Activated CD4-positive, alpha-beta T cell treated with anti-CD3 and anti-CD28 coated beads, Interleukin-2, amount 50 U/mL, for 48 hours (primary cell): ENCODE results near the gene GNAO1.

Source experiments
- DNase-seq, 2 experiments: peaks; one replicate each; pipeline ENCODE4 v3.0.0-alpha.2; 2020

The GNAO1 gene

DNA sequence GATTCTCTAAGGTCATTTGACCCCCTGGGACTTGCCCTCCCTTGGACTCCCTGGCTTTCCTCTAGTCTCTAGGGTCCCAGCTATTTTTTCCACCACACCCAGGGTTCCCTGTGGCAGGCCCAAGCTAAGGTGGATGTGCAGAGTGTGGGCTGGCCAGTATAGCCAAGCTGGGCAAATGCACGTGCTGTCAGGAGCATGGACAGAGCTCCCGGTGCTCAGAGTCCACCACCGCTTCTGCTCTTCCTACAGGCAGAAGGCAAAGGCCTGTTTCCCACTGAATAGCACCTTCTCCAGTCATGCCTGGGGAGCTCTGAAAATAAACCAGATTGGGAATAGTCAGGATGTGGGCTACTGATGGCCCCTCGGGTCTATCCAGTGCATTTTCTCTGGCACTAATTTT is 53.3 kb downstream of the GNAO1 start:
- DNase-seq: no peak

DNA sequence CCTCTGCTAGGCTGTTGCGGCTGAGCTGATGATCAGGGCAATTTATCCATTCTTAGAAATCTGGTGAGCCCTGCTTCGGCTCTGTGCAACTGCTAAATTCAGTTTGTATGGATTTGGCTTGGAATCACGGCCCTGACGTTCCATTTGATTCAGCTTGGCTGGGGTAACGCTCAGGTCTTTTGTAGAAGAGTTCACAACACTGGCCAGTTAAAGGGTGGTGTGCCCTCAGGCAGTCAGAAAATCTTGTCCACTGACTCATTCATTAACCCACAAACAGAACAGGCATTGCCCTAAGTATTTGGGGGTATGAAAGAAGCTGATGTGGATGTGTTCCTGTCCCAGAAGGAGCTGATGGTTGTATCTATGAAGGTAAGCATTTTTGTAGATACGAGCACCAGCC is 53.9 kb downstream of the GNAO1 start:
- DNase-seq: no peak

DNA sequence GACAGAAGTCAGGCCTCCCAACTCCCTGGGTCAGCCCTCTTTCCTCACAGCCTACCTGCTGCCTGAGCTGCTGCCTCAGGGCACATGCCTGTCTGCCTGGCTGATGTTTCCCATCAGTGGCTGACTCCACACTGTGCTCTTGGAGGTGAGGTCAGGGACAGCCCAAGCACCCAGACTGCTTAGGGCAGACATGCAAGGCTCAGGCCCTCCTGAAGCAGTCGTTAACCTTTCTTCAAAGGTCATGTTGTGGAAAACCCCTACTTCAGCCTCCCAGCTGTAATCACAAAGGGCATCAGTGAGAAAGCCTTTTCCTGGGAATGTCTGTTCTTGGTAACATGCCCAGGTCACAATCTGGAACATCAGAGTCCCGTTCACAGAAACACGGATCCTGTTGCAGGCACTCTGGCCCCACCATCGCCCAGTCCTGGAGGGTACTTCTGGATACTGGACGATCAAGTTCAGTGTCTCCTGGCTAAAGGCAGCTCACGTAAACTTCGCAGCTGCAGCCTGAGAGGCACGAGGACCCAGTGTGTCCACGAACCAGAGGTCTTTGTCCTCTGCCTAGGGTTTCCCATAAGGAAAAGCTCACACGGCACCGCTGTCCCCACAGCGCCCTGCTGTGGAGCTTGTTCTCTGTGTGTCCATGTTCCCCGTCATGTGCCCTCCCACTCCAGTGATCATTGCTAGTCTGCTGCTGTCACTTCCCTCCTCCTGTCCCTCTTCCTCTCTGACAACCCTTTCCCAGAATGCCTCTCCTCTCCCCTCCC is 54.9 kb downstream of the GNAO1 start:
- no peak for DNase-seq

DNA sequence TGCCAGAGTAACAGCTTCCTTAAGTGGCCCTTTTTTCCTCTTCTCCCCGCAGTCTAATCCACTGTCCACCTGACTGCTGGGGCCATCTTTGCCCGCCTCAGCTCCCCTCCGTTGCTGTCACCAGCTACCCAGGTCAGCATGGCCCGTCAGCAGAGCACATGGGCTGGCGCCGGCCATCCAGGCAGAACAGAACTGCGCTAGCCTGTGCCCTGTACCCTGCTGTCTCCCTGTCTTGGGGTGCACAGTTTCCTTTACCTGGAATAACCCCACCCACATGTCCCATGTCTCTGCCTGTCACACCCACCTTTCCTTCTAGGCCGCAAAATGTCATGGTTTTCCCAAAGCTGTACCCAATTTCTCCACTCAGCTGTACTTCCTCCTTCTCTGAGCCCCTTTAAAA is 55.7 kb downstream of the GNAO1 start:
- no peak for DNase-seq

DNA sequence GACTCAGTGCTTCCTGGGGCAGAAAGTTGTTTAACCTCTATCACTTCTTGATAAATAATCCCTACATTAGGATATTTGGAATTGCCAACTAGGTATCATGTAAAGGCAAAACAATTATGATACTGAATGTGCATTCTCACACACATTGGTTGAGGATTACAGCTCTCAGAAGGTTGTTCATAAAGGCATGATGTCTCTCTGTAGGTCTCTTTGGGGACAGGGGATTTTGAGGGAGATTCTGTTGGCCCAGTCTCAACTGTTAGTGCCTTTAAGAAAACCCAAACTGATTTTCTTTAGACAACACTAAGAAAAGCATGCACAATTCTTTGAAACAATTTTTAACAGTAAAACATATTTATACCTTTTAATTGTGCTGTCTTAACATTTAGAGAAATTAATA is 56.5 kb downstream of the GNAO1 start:
- DNase-seq: no peak

DNA sequence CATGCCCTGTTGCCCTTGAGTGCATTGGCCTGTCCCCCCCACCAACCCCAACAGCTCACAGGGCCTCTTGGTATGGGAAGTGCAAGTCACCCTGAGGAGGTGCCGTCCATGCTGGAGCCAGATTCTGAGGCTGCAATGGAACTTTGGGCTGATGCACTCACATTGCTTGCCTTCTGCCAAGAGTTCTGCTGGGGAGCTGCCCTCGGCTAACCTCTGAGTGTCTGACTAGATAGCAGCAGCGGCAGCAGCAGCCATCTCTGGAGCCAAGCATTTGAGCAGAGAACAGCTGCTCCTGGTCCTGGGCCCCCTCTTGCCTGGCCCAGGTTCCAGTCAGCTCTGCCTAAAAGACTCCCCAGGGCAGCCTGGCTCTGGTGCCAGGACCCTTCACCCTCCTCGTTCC is 61.5 kb downstream of the GNAO1 start:
- DNase-seq: no peak

DNA sequence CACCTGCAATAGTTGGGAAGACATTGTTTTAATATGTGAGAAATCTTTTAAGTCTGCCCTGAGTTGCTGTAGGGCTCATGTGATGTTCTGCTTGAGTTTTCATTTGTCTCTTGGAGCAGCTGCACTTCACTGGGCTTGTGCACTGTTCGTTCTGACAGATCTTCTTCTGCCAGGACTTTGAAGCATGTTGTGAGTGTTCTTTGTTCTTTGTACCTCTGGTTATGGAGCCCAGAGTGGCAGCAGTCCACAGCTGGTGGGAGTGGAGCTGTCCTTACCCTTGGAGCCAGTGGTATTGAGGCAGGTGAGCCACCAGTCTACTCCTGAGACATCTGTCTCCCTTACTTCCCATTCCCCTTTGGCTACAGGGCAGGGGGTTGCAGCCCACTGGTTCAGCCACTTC is 64.6 kb downstream of the GNAO1 start:
- DNase-seq: no peak

DNA sequence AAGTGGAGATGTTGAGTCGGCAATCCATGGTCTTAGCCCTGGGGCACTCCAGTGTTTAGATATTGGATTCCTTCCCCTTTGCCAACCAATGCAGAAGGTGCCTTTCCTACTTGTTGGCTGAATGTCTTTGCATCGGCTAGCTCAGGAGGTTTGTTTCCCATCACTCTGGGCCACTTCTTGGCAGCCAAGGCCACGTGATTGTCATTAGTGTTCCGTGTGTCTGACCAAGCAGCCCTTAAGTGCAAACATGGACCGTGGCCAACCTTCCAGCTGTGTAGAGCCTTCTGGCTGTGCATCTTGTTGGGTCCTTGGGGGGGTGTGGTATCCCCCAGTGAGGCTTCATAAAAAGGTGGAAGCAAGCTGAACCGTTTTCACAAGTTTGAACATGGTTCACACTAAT is 66.0 kb downstream of the GNAO1 start:
- no peak for DNase-seq

DNA sequence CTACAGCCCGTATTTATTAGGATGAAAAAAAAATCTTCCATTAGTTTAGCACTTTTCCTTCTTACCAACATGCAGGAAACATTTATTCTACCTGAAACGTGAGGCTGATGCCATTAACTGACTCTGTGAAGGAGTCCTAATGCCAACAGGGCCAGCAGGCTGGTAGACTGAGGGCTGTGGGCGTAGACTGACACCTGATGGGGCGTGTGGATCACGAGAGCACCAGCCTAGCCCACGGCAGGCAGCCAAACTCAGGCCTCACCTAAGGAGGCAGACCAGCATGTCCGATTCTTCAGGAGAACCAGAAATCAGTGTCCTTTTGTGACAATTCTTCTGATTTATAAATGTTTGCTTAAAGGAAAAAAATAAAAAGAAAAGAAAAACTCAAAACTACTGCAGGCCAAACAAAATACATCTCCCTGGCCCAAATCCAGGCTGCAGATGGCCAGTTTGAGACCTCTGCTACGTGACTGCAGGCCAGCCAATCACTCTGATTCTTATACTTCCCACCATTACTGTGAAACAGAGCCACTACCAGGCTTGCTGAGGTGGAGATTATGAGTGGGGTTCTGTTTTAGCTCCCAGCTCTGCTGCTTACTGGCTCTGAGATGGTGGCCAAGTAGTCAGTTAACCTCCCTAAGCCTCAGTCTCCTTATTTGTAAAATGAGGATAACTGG is 66.5 kb downstream of the GNAO1 start:
- no peak for DNase-seq

DNA sequence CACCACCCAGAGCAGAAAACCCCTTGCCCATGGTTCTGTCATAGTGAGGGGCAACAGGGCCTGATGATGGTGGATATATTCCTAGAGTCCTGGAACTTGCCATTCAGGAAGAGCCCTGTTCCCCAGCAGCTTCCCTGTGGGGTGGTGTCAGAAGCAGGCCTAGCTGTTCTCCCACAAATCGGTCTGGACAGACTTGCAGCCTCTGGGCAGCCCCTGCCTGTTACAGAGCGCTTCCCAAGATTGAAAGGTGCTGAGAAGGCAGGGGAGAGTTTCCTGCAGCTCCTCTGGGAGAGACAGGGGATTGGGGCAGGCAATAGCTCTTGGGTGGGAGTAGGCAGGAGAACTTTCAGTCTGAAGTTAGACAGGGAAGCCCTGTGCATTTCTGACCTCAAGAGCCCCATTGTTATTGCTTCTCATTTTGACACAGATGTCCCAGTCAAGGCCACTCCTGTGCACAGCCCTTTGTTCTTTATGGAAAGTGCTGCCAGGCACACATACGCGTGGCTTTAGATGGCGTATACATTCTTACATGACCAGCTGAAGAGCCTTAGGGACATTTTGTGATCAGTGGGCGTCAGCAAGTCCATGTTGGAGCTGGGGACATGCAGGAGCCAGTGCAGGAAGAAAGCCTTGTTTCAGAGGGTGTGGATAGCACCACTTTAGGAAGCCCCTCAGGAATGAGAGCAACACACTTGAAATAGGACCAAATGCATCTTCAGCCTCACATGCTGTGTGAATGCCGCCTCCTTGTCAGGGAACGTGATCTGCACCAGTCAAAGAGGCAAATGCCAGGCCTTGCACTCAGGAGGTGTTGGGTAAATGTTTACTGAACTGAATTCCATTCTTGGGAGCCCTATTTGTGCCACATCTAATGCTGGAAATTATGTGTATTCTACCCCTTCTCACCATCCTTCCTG is 67.5 kb downstream of the GNAO1 start:
- DNase-seq: no peak

DNA sequence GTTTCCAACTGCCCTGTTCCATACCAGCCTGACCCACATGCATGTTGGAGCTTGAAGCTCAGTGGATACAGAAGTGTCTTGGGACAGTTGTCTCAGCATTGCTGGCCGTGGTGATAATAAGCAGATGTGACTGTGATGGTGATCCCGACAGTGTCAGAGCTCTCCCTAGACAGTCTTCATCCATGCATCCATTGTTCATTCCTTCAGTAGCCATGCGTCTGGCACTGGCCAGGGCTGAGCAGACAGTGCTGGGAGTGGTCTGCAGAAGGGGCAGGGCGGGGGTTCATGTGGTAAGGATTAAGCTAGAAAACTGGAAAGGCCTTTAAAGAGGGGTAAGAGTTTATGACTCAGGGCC is 68.1 kb downstream of the GNAO1 start:
- DNase-seq: no peak

DNA sequence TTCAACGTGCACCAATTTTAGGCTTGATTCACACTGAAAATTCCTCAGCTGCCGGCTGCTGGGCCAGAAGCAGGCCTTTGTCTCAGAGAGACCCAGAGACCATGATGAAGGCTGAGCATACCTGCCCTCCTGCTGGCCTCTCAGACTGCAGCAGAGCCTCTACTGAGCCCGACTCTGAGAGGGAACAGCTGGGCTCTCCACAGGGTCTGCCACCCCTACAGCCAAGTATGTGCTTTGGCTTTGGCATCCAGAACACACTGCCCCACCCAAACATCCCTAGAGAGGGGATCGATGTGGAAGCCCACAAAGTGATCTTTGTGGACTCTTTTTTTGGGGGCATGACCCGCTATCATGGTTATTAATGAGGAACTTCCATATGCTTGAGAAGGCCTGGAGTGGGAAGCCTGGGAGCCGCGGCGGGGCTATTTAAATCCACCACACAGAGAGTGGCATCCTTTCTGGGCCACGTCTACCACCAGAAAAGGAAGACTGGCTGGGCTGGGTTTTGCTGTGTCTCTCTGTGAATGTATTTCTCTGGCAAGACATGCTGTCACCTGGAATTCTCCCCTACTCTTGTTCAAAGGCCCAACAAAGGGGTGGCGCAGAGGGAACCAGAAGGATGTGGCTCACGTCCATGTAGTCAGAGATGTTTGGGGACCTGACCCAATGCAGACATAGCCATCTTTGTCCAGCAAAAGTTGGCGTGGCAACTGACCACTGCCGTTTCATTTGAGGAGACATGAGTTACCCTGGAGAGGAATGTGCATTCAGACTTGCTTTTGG is 69.3 kb downstream of the GNAO1 start:
- DNase-seq: no peak

DNA sequence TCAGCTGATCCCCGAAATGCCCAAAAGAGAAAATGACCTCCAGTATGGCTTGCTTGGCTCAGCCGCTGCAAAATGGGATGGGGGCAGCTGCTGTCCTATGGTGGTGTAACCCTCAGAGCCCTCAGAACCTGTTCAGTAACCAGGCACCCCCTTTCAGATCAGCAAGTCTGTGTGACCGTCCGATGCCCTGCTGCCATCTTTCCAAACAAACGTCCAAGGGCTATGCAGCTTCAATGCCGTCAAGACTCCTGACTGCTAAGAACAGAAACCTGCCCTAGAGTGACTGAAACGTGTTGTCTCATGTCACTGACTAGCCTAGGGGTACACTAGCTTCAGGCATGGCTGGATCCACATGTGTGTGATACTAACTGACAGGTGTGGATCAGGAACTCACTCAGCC is 70.4 kb downstream of the GNAO1 start:
- no peak for DNase-seq

DNA sequence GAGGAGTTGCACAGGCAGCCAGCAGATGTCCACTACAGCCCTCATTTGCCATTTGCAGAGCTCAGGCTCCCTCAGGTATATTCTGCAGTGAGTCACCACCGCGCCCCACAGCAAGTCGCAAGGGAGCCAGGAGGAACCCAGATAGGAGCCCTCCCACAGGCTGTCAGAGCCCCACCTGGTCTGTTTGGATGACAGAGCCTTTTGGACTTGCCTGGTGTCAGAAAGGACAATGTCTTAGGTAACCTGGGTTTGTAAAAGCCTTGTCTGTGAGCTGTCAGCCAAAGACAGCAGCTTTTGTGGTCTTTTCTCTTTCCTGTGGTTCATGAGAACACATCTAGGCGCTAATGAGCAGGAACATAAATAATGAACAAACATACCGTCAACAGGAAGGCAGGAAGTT is 70.9 kb downstream of the GNAO1 start:
- peak; percentile 14 to 24 for DNase-seq

DNA sequence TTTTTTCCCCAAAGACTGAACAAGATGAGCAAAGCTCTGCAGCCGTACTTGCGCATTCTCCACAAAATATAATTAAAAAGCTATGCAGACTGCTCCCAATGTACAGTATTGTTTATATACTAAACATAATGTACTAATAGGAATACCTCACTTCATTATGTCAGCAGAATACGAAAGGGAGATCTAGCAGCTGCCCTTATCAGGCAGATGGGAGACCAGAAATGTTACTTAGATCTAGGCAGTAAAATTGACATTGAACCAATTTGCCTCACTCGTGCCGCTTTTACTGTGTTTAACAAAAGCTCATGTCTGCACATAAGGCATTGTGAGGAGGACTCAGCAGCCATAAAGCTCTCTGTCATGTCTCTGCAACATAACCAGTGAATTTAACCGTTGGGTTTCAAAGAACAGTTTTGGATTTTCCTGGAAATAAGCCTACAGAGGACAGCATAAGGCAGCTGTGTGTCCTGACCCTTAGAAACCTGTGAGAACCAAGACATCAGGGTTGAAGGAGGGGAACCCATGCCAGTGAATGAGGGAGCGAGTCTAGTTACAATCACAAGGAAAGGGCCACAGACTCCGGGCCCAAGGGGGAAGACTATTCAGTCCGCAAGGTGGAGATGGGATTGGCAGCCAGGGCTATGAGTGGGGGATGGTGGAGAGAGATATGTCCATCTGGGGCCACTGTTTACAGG is 71.4 kb downstream of the GNAO1 start:
- no peak for DNase-seq

DNA sequence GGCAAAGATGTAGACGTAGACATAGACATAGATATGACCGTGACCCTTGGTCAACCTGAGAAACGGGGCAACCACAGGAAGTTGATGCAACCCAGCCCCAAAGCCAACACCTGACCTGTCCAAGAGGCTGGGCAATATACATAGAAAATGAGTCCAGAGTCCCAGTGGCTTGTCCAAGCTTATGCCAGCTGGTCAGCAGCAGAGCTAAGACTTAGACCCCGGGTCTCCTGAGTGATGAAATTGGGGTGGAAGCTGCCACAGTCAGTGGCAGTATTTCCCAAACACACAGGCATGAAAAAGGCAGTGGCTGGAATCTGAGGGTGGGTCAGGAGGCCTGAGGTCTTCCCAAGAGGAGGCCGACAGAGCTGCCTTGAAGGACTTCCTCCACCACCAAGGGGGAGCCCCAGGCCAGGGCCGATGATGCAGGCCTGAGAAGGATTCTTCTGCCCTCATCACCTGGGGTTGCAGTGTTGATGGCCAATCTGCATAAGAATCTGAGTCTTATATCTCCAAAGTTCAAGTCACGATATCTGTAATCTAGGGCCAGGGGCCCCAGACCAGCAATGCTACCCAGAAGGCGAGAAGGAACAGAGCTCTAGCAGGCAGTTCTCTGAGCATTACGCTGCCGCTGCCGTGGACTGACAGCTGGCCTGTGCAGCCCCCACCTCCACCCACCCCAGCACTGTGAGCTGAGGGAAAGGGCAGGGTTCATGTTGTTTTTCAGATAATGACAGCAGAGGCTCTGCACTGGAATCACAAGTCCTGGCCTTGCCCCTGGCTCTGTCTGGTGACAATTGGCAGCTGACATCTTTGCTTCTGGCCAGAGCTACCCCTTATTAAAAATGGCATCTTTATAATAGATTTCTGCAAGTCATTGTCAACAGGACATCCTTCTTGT is 72.7 kb downstream of the GNAO1 start:
- no peak for DNase-seq

DNA sequence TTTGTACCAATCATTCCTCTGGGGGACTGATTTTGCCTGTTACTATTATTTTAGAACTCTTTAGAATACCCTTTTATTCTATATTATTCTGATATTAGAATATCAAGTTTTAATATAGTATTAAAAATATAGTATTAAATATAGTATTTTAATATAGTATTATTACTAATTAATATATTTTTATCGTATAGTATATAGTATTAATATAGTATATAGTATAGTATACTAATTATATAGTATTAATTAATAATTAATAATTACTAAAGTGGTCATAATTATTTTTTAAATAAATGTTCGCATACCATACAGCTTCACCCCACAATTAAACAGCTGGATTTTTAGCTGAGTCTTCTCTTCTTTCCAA is 73.3 kb downstream of the GNAO1 start:
- DNase-seq: no peak

DNA sequence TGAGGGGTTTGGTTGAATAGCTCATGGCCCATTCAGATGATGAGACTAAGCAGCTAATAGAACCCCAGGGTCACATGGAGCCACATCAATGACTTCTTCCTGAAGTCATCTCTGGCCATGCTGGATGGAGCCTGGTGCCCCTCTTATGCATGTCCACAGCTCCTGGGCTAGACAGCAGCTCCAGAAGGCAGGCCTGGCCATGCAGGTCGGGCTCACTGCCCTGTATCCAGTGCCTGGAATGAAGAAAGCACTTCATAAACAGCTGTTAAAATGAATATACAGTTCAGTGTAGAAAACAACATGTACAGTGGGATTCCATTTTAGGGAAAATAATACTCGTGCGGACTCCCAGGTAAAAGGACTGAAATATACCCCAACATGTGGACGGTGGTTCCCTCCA is 73.9 kb downstream of the GNAO1 start:
- DNase-seq: no peak

DNA sequence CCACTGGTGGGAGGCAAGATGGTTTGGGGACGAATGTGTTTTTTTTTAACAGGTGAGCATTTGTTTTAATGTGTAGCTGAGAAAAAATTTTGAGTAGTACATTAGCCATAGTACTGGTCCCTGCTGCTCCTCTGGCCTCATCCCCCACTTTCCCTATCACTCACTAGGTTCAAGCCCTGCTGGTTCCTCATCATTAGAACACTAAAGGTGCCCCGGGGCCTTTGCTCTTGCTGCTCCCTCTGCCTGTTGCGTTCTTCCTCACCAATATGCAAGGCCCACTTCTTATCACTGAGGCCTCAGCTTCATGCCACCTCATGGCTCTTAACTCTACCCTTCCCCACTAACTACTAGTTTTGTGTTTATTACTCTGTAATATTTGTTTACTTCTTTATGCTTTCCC is 74.5 kb downstream of the GNAO1 start:
- no peak for DNase-seq

DNA sequence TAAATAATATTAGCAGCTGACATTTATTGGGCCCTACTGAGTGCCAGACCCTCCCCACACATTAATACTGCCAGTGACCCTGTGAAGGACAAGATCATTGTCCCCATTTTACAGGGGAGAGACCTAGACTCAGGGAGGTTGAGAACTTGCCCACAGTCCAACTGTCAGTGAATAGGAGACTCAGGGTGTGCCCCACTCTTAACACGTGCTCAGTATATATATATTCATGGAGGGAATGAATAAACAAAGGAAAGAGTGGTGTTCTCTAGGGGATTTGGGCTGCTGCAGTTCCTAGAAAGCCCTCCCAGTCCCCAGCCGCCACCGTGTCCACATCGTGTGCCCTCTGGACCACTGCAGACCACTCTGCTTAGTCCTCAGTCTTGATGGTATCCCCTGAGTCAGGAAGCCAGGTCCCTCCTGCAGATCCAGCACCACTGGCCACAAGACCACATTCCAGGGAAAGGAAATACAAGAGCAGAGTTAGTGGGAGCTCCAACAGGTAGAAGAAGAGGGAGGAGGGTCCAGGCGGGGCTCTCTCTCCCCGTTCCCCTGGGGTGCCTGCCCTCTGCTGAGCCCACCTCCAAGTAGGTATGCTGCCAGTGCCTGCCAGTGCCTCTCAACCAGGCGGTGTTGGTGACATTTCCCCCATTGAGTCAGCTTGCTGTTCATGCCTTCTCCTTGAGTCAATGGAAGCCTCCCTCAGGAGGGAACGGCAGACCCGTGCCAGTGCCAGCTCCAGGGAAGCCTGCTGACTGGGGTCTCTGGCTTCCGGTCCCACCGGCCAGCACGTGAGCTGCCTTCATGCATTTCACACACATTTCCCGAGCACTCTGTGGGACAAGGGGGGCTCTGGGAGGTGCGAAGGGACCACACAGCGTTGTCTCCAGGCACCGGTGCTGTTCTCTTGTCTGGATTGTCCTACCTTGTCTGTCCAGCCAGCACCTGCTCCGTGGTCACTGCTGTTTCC is 75.6 kb downstream of the GNAO1 start:
- DNase-seq: no peak
